Natural killer cell (primary cell): Measurements from ENCODE around the gene RAB21. TPM values are rescaled to one million over a fixed set of nuclear protein-coding genes. Genes with fewer than 3 reads are reported as not detected.

Source experiments
- ATAC-seq, 3 donors: fragments of 150-1000 bp in 2 of 3; fragments of 200-7000 bp in 1 of 3; cut with Tn5 transposase; 1 replicate in 1 of 3; 2 replicates in 2 of 3; pipeline ENCODE4 v1.10.0; 2021; ENCODE audit warnings: mild to moderate bottlenecking in 2 of 3, moderate library complexity in 2 of 3
- DNase-seq, 2 donors: peaks; one replicate each; pipeline versions ENCODE4 v3.0.0 to v3.0.0-alpha.2; 2013 to 2021; ENCODE audit warnings: mixed read lengths in 1 of 2
- H3K27ac ChIP-seq: one replicate; pipeline ENCODE4 v1.5.1; 2013; ENCODE audit warnings: mild to moderate bottlenecking, low read length
- H3K27me3 ChIP-seq: one replicate; pipeline ENCODE4 v1.6.1; 2013; ENCODE audit warnings: low read length; ENCODE audit not compliant: control insufficient read depth, insufficient read depth
- H3K36me3 ChIP-seq: one replicate; pipeline ENCODE4 v1.6.1; 2013; ENCODE audit warnings: low read length; ENCODE audit not compliant: control insufficient read depth, insufficient read depth
- H3K4me1 ChIP-seq: one replicate; pipeline ENCODE4 v1.6.1; 2013; ENCODE audit warnings: low read length; ENCODE audit not compliant: control insufficient read depth, insufficient read depth
- H3K4me3 ChIP-seq: one replicate; pipeline ENCODE4 v1.5.1; 2013; ENCODE audit warnings: low read length
- H3K9me3 ChIP-seq: one replicate; pipeline ENCODE4 v1.6.1; 2013; ENCODE audit warnings: low read length; ENCODE audit not compliant: control insufficient read depth, insufficient read depth
- H3K27ac Mint-ChIP-seq, 2 donors: one replicate each; pipeline ENCODE4 v1.8.0; 2022; ENCODE audit warnings: mild to moderate bottlenecking in 2 of 2, mixed read lengths in 2 of 2, moderate library complexity in 1 of 2
- H3K27me3 Mint-ChIP-seq, 2 donors: one replicate each; pipeline ENCODE4 v1.8.0; 2022; ENCODE audit warnings: low read depth in 2 of 2, mixed read lengths in 2 of 2
- H3K36me3 Mint-ChIP-seq: one replicate; pipeline ENCODE4 v1.8.0; 2022; ENCODE audit warnings: mixed read lengths
- H3K4me1 Mint-ChIP-seq, 2 donors: one replicate each; pipeline ENCODE4 v1.8.0; 2022; ENCODE audit warnings: mixed read lengths in 2 of 2
- H3K4me3 Mint-ChIP-seq: one replicate; pipeline ENCODE4 v1.8.0; 2022; ENCODE audit warnings: mild to moderate bottlenecking, moderate library complexity, mixed read lengths
- H3K9me3 Mint-ChIP-seq, 2 donors: one replicate each; pipeline ENCODE4 v1.8.0; 2022; ENCODE audit warnings: mixed read lengths in 2 of 2
- WGBS: methylation state at CpG from one replicate; pipeline ENCODE4 v1.1.7; 2013; ENCODE audit warnings: missing lambda C conversion rate; ENCODE audit not compliant: insufficient coverage; 5-methylcytosine and 5-hydroxymethylcytosine counted together
- intact Hi-C: fragments of 100-400 bp; cut with micrococcal nuclease; formaldehyde crosslinking; loops from one replicate; pipeline ENCODE4 v1.14.2; 2022
- total RNA-seq, 4 donors: library from RNA; stranded (reverse); fragments of 120-200 nt in 1 of 4; gene quantifications; one replicate each; pipeline versions ENCODE4 v1.2.3 to v1.2.4, GENCODE V29; 2013 to 2022
- TF ChIP-seq, protein P1 (sequence below): fragments of 200-600 bp; IDR thresholded peaks from one replicate; pipeline ENCODE4 v1.8.0; 2022; ENCODE audit warnings: antibody characterized with exemption

RAB21 gene
- total RNA-seq, 3 donors from 2014 or later (not counting 1 experiment from before 2014, with no cell fraction given), result 62.5 to 84.9 (median 68.7) TPM

DNA sequence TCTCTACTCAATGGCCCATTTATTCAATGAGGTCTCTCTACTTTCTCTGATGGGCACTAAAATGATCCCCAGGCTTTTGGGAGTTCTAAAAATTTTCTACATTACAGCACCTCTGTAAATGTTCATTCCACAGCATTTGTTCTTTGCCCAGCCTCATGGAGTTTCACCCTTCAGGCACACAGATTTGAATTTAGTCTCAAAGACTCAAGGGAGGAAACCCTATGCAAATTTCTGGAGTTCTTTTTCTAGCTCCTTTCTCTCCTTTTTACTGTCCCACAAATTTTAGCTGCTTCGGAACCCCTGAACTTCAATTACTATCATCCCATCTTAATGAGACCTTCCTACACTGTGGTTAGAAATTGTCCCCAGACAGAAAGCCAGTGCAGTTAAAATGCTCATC is 17.5 kb upstream of the RAB21 start:
- Mint-ChIP-seq H3K27ac (no peak overlapping the region), H3K36me3 (no peaks in the 10 kb centered on the region), H3K27me3 (no peaks in the 10 kb centered on the region), H3K9me3 (no peaks in the 10 kb centered on the region), H3K4me1 (no peaks in the 10 kb centered on the region), H3K4me3 (no peak overlapping the region)
- intact Hi-C loops, result no loop called here
- Histone ChIP-seq H3K27ac (no peak overlapping the region), H3K36me3 (no peaks in the 10 kb centered on the region), H3K27me3 (no peaks in the 10 kb centered on the region), H3K4me3 (no peak overlapping the region), H3K9me3 (no peaks in the 10 kb centered on the region), H3K4me1 (no peaks in the 10 kb centered on the region)
- no peak for ATAC-seq
- 87% methylated on average over 1 of the region's 1 CpG for WGBS
- DNase-seq, result no peak
- TF ChIP-seq, protein P1, sequence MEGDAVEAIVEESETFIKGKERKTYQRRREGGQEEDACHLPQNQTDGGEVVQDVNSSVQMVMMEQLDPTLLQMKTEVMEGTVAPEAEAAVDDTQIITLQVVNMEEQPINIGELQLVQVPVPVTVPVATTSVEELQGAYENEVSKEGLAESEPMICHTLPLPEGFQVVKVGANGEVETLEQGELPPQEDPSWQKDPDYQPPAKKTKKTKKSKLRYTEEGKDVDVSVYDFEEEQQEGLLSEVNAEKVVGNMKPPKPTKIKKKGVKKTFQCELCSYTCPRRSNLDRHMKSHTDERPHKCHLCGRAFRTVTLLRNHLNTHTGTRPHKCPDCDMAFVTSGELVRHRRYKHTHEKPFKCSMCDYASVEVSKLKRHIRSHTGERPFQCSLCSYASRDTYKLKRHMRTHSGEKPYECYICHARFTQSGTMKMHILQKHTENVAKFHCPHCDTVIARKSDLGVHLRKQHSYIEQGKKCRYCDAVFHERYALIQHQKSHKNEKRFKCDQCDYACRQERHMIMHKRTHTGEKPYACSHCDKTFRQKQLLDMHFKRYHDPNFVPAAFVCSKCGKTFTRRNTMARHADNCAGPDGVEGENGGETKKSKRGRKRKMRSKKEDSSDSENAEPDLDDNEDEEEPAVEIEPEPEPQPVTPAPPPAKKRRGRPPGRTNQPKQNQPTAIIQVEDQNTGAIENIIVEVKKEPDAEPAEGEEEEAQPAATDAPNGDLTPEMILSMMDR, result no peak

DNA sequence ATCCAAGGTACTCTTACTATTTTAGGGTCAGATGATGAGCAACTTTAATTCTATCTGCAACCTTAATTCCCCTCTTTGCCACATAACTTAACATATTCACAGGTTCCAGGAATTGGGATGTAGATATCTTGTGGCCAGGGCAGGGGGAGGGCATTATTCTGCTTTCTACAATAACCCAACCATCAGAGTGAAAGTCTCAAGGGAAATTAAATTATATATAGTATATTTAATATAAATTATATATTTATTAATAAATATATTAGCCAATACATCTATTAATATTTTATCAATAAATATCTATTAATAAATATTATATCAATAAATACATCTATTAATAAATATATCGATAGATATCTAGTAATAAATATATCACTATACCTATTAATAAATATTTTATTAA is 11.7 kb upstream of the RAB21 start:
- intact Hi-C loops, result no loop called here
- Histone ChIP-seq H3K4me3 (no peak overlapping the region), H3K36me3 (no peaks in the 10 kb centered on the region), H3K9me3 (no peaks in the 10 kb centered on the region), H3K4me1 (no peaks in the 10 kb centered on the region), H3K27me3 (peaks cover 2% of the 10 kb centered on the region), H3K27ac (no peak overlapping the region)
- Mint-ChIP-seq H3K4me1 (no peaks in the 10 kb centered on the region), H3K4me3 (no peak overlapping the region), H3K27me3 (peaks cover 0 to 5% of the 10 kb centered on the region in 2 donors), H3K9me3 (no peaks in the 10 kb centered on the region), H3K27ac (no peak overlapping the region), H3K36me3 (no peaks in the 10 kb centered on the region)
- ATAC-seq (no peak), DNase-seq (no peak)
- TF ChIP-seq, protein P1, result no peak
- WGBS, result no CpG with 5 or more reads among the region's 1 CpG

DNA sequence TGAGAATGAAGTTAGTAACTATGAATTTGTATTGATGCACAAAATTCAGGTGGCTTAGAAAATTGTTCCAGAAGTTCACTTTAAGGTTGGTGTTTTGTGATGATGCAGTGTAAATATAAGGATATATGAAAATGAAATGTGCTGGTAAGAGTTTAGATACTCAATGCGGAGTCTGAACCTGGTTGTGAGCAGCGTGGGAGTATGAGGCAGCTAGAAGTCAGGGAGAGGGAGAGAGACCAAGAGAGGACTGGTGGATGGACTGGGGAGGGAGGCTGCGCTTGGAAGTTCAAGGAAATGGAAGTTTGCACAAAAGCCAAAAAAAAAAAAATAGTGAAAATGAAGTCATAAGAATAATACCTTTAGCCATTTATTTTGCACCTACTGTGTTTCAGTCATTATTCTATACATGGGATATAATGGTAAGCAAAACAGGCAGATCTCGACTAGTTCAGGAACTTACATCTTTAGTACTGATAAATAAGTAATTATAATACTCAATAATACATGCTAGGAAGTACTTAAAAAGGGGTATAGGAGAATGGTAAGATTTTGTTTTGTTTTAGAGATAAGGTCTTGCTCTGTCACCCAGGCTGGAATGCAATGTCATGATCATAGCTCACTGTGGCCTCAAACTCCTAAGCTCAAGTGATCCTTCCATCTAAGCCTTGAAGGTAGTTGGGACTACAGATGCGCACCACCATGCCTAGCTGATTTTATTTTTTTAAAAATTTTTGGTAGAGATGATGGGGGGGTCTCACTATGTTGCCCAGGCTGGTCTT is 10.0 kb upstream of the RAB21 start:
- Histone ChIP-seq H3K9me3 (no peaks in the 10 kb centered on the region), H3K36me3 (no peaks in the 10 kb centered on the region), H3K27ac (no peak overlapping the region), H3K27me3 (peaks cover 2% of the 10 kb centered on the region), H3K4me3 (no peak overlapping the region), H3K4me1 (no peaks in the 10 kb centered on the region)
- WGBS, result 95% methylated on average over 4 of the region's 5 CpGs
- intact Hi-C loops, result loop anchor here (5.0 kb wide), 1 partner anchor 1012 kb away; no protein-coding TSS in a partner anchor
- ATAC-seq, result no peak
- Mint-ChIP-seq H3K4me1 (no peaks in the 10 kb centered on the region), H3K9me3 (no peaks in the 10 kb centered on the region), H3K36me3 (no peaks in the 10 kb centered on the region), H3K27me3 (peaks cover 6 to 13% of the 10 kb centered on the region in 2 donors), H3K27ac (no peak overlapping the region), H3K4me3 (no peak overlapping the region)
- TF ChIP-seq, protein P1, result no peak
- no peak for DNase-seq
